ENCODE results near the gene SLC2A1. TPM values are rescaled to one million over a fixed set of nuclear protein-coding genes. Genes with fewer than 3 reads are reported as not detected.

Gene SLC2A1
- total and polyA plus RNA-seq, 9 of the 15 experiments (the other 6 are each of a cell fraction or from before 2014, with no cell fraction given): 12.6 to 153 (median 48.0) TPM

DNA sequence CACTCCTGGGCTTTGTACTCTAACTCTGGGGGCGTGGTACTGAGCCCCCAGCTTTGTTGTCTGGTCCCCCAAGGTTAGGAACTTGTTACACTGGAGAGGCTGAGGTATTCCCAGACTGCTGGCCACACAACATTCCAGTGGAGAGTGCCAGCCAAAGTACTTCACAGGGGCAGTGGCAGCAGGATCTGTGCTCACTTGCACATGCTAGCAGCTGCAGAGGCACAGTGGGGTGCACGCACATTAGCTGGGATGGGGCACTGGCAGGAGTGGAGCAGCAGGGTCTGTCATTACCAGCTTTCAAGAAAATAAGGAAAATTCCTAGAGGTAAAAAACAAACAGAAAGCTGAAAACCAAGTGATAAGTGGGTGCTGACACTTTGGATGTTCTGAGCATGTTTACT is 81.3 kb downstream of the SLC2A1 start:
- peaks cover 0 to 16% of the 10 kb centered on the region in 2 experiments; a peak in 2 of 5 replicates for H3K27me3 ChIP-seq (ENCODE audit: control insufficient read depth in 2 of 2, insufficient read depth in 2 of 2, low read length in 2 of 2)
- ChIA-PET CTCF (ENCODE audit: low intra/inter-chr PET ratio) (no interaction called here), POLR2A (interaction anchor here (0.6 to 1.4 kb wide), 4 partner anchors 28 to 258 kb away, joined by 3 to 6 read pairs (median 3); partner anchors contain the start of gene ZNF691)
- no peak overlapping the region for H2AFZ ChIP-seq (ENCODE audit: low read depth, low read length)
- no peaks in the 10 kb centered on the region for H3K9me3 ChIP-seq (replicated peaks; ENCODE audit: control insufficient read depth, insufficient read depth, low read depth, low read length)
- H3K79me2 ChIP-seq (ENCODE audit: control insufficient read depth, insufficient read depth, low read length): no peaks in the 10 kb centered on the region
- H3K9ac ChIP-seq (ENCODE audit: insufficient read depth in 1 of 2, low read depth in 2 of 2, low read length in 2 of 2): peak overlapping the region in 1 of 2 experiments; percentile 75; a peak in 1 of 4 replicates
- H3K27ac ChIP-seq (ENCODE audit: extremely low read depth, low read depth, low read length): no peak overlapping the region
- FAIRE-seq: no peak
- no peak for DNase-seq (ENCODE audit: extremely low read depth in 1 of 4, low spot score in 3 of 4)
- TF ChIP-seq, protein P1, sequence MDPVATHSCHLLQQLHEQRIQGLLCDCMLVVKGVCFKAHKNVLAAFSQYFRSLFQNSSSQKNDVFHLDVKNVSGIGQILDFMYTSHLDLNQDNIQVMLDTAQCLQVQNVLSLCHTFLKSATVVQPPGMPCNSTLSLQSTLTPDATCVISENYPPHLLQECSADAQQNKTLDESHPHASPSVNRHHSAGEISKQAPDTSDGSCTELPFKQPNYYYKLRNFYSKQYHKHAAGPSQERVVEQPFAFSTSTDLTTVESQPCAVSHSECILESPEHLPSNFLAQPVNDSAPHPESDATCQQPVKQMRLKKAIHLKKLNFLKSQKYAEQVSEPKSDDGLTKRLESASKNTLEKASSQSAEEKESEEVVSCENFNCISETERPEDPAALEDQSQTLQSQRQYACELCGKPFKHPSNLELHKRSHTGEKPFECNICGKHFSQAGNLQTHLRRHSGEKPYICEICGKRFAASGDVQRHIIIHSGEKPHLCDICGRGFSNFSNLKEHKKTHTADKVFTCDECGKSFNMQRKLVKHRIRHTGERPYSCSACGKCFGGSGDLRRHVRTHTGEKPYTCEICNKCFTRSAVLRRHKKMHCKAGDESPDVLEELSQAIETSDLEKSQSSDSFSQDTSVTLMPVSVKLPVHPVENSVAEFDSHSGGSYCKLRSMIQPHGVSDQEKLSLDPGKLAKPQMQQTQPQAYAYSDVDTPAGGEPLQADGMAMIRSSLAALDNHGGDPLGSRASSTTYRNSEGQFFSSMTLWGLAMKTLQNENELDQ (CRISPR knock-in tag; IDR thresholded peaks at IDR 0.05; ENCODE audit: borderline replicate concordance): no peak
- no peak for TF ChIP-seq RCOR1 (IDR thresholded peaks at IDR 0.05; ENCODE audit: borderline replicate concordance in 1 of 2, low read depth in 2 of 2, low read length in 2 of 2)
- TF ChIP-seq, protein P2, sequence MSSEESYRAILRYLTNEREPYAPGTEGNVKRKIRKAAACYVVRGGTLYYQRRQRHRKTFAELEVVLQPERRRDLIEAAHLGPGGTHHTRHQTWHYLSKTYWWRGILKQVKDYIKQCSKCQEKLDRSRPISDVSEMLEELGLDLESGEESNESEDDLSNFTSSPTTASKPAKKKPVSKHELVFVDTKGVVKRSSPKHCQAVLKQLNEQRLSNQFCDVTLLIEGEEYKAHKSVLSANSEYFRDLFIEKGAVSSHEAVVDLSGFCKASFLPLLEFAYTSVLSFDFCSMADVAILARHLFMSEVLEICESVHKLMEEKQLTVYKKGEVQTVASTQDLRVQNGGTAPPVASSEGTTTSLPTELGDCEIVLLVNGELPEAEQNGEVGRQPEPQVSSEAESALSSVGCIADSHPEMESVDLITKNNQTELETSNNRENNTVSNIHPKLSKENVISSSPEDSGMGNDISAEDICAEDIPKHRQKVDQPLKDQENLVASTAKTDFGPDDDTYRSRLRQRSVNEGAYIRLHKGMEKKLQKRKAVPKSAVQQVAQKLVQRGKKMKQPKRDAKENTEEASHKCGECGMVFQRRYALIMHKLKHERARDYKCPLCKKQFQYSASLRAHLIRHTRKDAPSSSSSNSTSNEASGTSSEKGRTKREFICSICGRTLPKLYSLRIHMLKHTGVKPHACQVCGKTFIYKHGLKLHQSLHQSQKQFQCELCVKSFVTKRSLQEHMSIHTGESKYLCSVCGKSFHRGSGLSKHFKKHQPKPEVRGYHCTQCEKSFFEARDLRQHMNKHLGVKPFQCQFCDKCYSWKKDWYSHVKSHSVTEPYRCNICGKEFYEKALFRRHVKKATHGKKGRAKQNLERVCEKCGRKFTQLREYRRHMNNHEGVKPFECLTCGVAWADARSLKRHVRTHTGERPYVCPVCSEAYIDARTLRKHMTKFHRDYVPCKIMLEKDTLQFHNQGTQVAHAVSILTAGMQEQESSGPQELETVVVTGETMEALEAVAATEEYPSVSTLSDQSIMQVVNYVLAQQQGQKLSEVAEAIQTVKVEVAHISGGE (CRISPR knock-in tag; IDR thresholded peaks at IDR 0.05): no peak
- TF ChIP-seq ZNF766 (CRISPR knock-in tag; conservative IDR thresholded peaks at IDR 0.05): no peak
- TF ChIP-seq TCF7L2 (IDR thresholded peaks at IDR 0.05; ENCODE audit: low read depth, low read length): no peak
- TF ChIP-seq CBX2 (IDR thresholded peaks at IDR 0.05; ENCODE audit: insufficient read depth, low read length, poor library complexity, severe bottlenecking): no peak
- no peak overlapping the region for H3K4me3 ChIP-seq
- in situ Hi-C loops (cut with MboI): no loop called here
- no peaks in the 10 kb centered on the region for H3K4me1 ChIP-seq (replicated peaks in 1 of 2; ENCODE audit: control insufficient read depth in 2 of 2, insufficient read depth in 2 of 2, low read length in 2 of 2)
- no peak for ATAC-seq
- no peaks in the 10 kb centered on the region for H4K20me1 ChIP-seq (replicated peaks; ENCODE audit: control insufficient read depth, insufficient read depth, low read length)
- 0% methylated on average over 2 of the region's 2 CpGs for WGBS (ENCODE audit: insufficient coverage, low coverage, missing lambda C conversion rate)
- H3K36me3 ChIP-seq (ENCODE audit: control insufficient read depth, insufficient read depth, low read length): no peaks in the 10 kb centered on the region
- no TSS peak for BruUV-seq (replicated peaks)
- no peak overlapping the region for H3K4me2 ChIP-seq (ENCODE audit: insufficient read depth, low read length)
- intact Hi-C loops (cut with micrococcal nuclease): no loop called here
- H3K9me1 ChIP-seq (ENCODE audit: control insufficient read depth, insufficient read depth, low read length): no peaks in the 10 kb centered on the region
